Suprapubic skin (tissue), 4 donors: ENCODE data around the gene TRMU.

Source experiments
- EP300 ChIP-seq: sonication (generic); formaldehyde crosslinking; IDR thresholded peaks from one replicate; pipeline ENCODE4 v1.6.1; 2017; ENCODE audit warnings: antibody characterized with exemption
- POLR2A ChIP-seq, 2 donors: fragments of 450-650 bp; IDR thresholded peaks; one replicate each; pipeline ENCODE4 v1.6.1; 2017; ENCODE audit warnings: antibody characterized with exemption in 2 of 2, mild to moderate bottlenecking in 2 of 2, moderate library complexity in 2 of 2
- POLR2AphosphoS5 ChIP-seq, 3 donors: sonication (generic); formaldehyde crosslinking; IDR thresholded peaks; one replicate each; pipeline ENCODE4 v1.6.1; 2017; ENCODE audit warnings: antibody characterized with exemption in 3 of 3
- TF ChIP-seq, protein P1 (sequence below), 2 donors: fragments of 200-600 bp in 1 of 2; fragments of 450-650 bp in 1 of 2; sonication (generic) in 1 of 2; IDR thresholded peaks; one replicate each; pipeline ENCODE4 v1.5.1; 2016 to 2019; ENCODE audit warnings: antibody characterized with exemption in 2 of 2, mild to moderate bottlenecking in 1 of 2, moderate library complexity in 1 of 2

DNA sequence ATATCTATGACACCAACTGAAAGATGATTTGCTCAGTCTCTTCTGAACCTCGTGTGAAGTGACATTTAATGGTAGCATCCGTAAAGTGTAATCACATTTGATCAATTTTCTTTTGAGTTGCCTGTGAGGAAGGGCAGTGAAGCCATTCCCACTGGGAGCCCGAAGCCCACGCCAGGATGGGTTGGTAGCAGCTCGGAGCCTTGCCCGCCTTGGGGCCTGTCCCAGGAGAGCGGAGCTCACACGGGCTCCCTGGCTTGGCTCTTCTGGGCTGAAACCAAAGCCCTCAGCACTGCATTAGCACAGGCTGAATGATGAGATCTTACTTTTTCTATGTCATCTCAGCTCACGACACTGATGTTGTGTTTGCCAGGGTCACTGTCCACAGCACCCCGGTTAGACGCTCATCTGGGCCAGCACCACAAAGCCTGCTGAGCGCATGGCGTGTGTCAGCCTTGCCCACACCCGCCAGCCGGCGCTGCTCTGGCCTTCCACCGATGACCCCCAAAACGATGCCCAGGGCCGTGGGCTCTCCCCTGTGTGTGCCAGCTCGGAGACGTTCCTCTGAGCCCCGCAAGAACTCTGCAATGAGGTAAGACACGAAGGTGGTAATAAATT lies 9.3 kb upstream of the TRMU start:
- TF ChIP-seq POLR2A (IDR thresholded peaks at IDR 0.05) (no peak), POLR2AphosphoS5 (IDR thresholded peaks at IDR 0.05) (no peak), EP300 (no peak)
- TF ChIP-seq, protein P1, sequence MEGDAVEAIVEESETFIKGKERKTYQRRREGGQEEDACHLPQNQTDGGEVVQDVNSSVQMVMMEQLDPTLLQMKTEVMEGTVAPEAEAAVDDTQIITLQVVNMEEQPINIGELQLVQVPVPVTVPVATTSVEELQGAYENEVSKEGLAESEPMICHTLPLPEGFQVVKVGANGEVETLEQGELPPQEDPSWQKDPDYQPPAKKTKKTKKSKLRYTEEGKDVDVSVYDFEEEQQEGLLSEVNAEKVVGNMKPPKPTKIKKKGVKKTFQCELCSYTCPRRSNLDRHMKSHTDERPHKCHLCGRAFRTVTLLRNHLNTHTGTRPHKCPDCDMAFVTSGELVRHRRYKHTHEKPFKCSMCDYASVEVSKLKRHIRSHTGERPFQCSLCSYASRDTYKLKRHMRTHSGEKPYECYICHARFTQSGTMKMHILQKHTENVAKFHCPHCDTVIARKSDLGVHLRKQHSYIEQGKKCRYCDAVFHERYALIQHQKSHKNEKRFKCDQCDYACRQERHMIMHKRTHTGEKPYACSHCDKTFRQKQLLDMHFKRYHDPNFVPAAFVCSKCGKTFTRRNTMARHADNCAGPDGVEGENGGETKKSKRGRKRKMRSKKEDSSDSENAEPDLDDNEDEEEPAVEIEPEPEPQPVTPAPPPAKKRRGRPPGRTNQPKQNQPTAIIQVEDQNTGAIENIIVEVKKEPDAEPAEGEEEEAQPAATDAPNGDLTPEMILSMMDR (IDR thresholded peaks at IDR 0.05) = no peak
